Body of pancreas (tissue), 4 donors: ENCODE measurements around the gene HS6ST3. TPM values are rescaled to one million over a fixed set of nuclear protein-coding genes. Genes with fewer than 3 reads are reported as not detected.

ENCODE experiments used
- ATAC-seq: fragments of 150-250 bp; one replicate; pipeline ENCODE4 v1.9.1; 2016
- DNase-seq, 4 donors: peaks; one replicate each; pipeline ENCODE4 v3.0.0-alpha.2; 2019
- H3K27ac ChIP-seq, 4 donors: fragments of 200-600 bp; sonication (generic); 1 replicate in 3 of 4; 2 replicates in 1 of 4; pipeline versions ENCODE4 v1.5.1 to v1.6.1; 2016 to 2019; ENCODE audit warnings: mild to moderate bottlenecking in 1 of 4, mixed read lengths in 1 of 4, moderate library complexity in 1 of 4
- H3K27me3 ChIP-seq, 2 donors: fragments of 200-600 bp; sonication (generic); one replicate each; pipeline ENCODE4 v1.6.0; 2016; ENCODE audit warnings: mild to moderate bottlenecking in 1 of 2
- H3K36me3 ChIP-seq, 2 donors: fragments of 200-600 bp; sonication (generic); replicated peaks in 1 of 2; 2 replicates each; pipeline ENCODE4 v1.5.1; 2016; ENCODE audit warnings: low read depth in 2 of 2; ENCODE audit not compliant: insufficient read depth in 1 of 2
- H3K4me1 ChIP-seq: fragments of 200-600 bp; sonication (generic); one replicate; pipeline ENCODE4 v1.6.0; 2016
- H3K4me3 ChIP-seq, 2 donors: fragments of 200-600 bp; sonication (generic); 1 replicate in 1 of 2; 2 replicates in 1 of 2; pipeline ENCODE4 v1.5.1; 2016 to 2019
- H3K9me3 ChIP-seq, 3 donors: fragments of 200-600 bp; sonication (generic); 1 replicate in 2 of 3; 2 replicates in 1 of 3; pipeline ENCODE4 v1.5.1; 2016
- CTCF ChIP-seq, 7 experiments: fragments of 450-650 bp in 4 of 7; fragments of 200-600 bp in 3 of 7; sonication (generic) in 3 of 7; IDR thresholded peaks; one replicate each; pipeline ENCODE4 v1.5.1; 2016 to 2019; ENCODE audit warnings: antibody characterized with exemption in 7 of 7
- POLR2A ChIP-seq, 3 donors: fragments of 450-650 bp; IDR thresholded peaks; one replicate each; pipeline ENCODE4 v1.6.1; 2016; ENCODE audit warnings: antibody characterized with exemption in 3 of 3, mild to moderate bottlenecking in 2 of 3
- WGBS, 2 donors: methylation state at CpG; one replicate each; pipeline ENCODE4 v1.1.5; 2017; 5-methylcytosine and 5-hydroxymethylcytosine counted together
- intact Hi-C: fragments of 100-400 bp; cut with DNase I; formaldehyde crosslinking; loops from one replicate; pipeline ENCODE4 v1.15.1; 2023
- total RNA-seq, 2 donors: library from RNA; depleted of rRNA; stranded (reverse); fragments of >200 nt; gene quantifications; one replicate each; pipeline ENCODE4 v1.1.0, GENCODE V29; 2016

Gene HS6ST3
- total RNA-seq, 2 donors from 2014 or later: 1.3 to 2.3 TPM

GRCh38 chr13:96052656-96053002, 37.3 kb upstream of the HS6ST3 start:
- intact Hi-C loops: no loop called here
- no peaks in the 10 kb centered on the region for H3K36me3 ChIP-seq
- DNase-seq (no peak), ATAC-seq (peak; percentile 50)
- no peak for TF ChIP-seq POLR2A (IDR thresholded peaks at IDR 0.05)
- TF ChIP-seq CTCF (IDR thresholded peaks at IDR 0.05): no peak
- H3K27ac ChIP-seq: peak overlapping the region; percentile 85 to 97 (median 90)
- H3K4me3 ChIP-seq: peak overlapping the region; percentile 93 to 95
- WGBS, 2 donors: 0 to 1% methylated on average over 12 of the region's 12 CpGs
- no peaks in the 10 kb centered on the region for H3K27me3 ChIP-seq
- no peaks in the 10 kb centered on the region for H3K9me3 ChIP-seq
- peaks cover 6% of the 10 kb centered on the region for H3K4me1 ChIP-seq

GRCh38 chr13:96053003-96053703, 36.8 kb upstream of the HS6ST3 start, which contains the start of gene UGGT2:
TSS of gene UGGT2 (minus strand) at chr13:96053401. CDS start at chr13:96053312, 89 bp downstream.
- 0 to 1% methylated on average over 9 to 71 of the region's 77 CpGs for WGBS, 2 donors
- H3K27ac ChIP-seq: peak within 1 kb of the TSS; percentile 85 to 97 (median 90)

DNA sequence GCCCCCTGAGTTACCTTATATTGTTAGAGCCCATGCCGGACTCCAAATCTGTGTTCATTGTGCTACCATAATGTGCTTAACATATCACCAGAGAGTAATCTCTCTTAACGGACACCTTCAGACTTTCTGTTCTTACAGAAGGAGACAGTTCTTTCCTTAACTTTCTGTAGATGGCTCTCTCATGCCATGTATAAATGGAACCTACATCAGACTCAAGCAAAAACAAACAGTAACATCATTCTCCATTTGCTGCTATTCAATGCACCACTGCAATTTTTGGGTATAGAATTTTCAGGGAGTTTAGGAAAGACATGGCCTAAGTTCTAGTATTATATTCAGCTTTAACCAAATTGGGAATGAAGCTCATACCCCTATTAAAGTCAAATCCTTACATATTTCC, 24.1 kb upstream of the HS6ST3 start:
- TF ChIP-seq CTCF (IDR thresholded peaks at IDR 0.05): no peak
- no peak for TF ChIP-seq POLR2A (IDR thresholded peaks at IDR 0.05)
- Histone ChIP-seq H3K27me3 (no peaks in the 10 kb centered on the region), H3K4me3 (no peak overlapping the region), H3K9me3 (no peaks in the 10 kb centered on the region), H3K36me3 (no peaks in the 10 kb centered on the region), H3K27ac (no peak overlapping the region), H3K4me1 (no peaks in the 10 kb centered on the region)
- DNase-seq (no peak), ATAC-seq (no peak)
- 68 to 78% methylated on average over 2 of the region's 2 CpGs for WGBS, 2 donors
- intact Hi-C loops: no loop called here

More at GRCh38 chr13:96053003-96053703, 36.8 kb upstream of the HS6ST3 start, which contains the start of gene UGGT2:
- H3K9me3 ChIP-seq: no peaks in the 10 kb centered on the region
- ATAC-seq (peak; percentile 99), DNase-seq (peak; percentile 96 to 97 (median 96))
- peak within 1 kb of the TSS; percentile 93 to 95 for H3K4me3 ChIP-seq
- peaks cover 6% of the 10 kb centered on the region for H3K4me1 ChIP-seq
- TF ChIP-seq CTCF (IDR thresholded peaks at IDR 0.05) (peak in 1 of 7 experiments; percentile 28), POLR2A (IDR thresholded peaks at IDR 0.05) (peak; percentile 79 to 96 (median 95))
- no peaks in the 10 kb centered on the region for H3K27me3 ChIP-seq
- intact Hi-C loops: no loop called here
- no peaks in the 10 kb centered on the region for H3K36me3 ChIP-seq

GRCh38 chr13:96068729-96069128, 21.2 kb upstream of the HS6ST3 start:
- ATAC-seq (no peak), DNase-seq (no peak)
- Histone ChIP-seq H3K4me3 (no peak overlapping the region), H3K9me3 (no peaks in the 10 kb centered on the region), H3K36me3 (no peaks in the 10 kb centered on the region), H3K27ac (no peak overlapping the region), H3K4me1 (no peaks in the 10 kb centered on the region), H3K27me3 (no peaks in the 10 kb centered on the region)
- WGBS, 2 donors: 66 to 73% methylated on average over 2 of the region's 2 CpGs
- intact Hi-C loops: no loop called here
- no peak for TF ChIP-seq POLR2A (IDR thresholded peaks at IDR 0.05)
- no peak for TF ChIP-seq CTCF (IDR thresholded peaks at IDR 0.05)

DNA sequence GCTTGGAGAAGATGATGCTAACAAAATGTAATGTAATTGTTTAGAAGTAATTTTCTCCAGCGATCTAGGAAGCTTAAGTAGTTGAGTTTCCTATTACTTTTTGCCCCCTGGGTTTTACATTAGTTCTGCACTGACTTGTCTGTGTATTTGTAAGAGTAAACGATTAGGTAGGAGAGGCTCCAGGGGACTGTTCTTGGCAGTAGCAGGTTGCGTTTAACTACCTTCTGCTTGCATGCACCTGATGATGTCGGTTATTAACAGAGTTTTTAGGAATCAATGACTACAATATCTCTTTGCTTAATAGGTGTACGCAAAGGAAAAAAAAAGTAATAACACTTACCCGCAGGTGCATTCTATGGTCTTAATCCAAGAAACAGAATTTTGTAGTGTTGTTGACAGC, 18.4 kb upstream of the HS6ST3 start:
- TF ChIP-seq POLR2A (IDR thresholded peaks at IDR 0.05) (no peak), CTCF (IDR thresholded peaks at IDR 0.05) (no peak)
- DNase-seq: no peak
- ATAC-seq: no peak
- Histone ChIP-seq H3K4me1 (no peaks in the 10 kb centered on the region), H3K9me3 (no peaks in the 10 kb centered on the region), H3K36me3 (no peaks in the 10 kb centered on the region), H3K27ac (no peak overlapping the region), H3K27me3 (no peaks in the 10 kb centered on the region), H3K4me3 (no peak overlapping the region)
- intact Hi-C loops: no loop called here
- WGBS, 2 donors: 55 to 61% methylated on average over 6 of the region's 6 CpGs
